HG03354 (cell line): ENCODE results near the gene TMEM184A.

Experiments
- ATAC-seq: cut with Tn5 transposase; IDR thresholded peaks from one replicate; pipeline ENCODE4 v1.9.1; 2021; ENCODE audit warnings: mild to moderate bottlenecking; ENCODE audit not compliant: unreplicated experiment, poor library complexity, severe bottlenecking

The TMEM184A gene

DNA sequence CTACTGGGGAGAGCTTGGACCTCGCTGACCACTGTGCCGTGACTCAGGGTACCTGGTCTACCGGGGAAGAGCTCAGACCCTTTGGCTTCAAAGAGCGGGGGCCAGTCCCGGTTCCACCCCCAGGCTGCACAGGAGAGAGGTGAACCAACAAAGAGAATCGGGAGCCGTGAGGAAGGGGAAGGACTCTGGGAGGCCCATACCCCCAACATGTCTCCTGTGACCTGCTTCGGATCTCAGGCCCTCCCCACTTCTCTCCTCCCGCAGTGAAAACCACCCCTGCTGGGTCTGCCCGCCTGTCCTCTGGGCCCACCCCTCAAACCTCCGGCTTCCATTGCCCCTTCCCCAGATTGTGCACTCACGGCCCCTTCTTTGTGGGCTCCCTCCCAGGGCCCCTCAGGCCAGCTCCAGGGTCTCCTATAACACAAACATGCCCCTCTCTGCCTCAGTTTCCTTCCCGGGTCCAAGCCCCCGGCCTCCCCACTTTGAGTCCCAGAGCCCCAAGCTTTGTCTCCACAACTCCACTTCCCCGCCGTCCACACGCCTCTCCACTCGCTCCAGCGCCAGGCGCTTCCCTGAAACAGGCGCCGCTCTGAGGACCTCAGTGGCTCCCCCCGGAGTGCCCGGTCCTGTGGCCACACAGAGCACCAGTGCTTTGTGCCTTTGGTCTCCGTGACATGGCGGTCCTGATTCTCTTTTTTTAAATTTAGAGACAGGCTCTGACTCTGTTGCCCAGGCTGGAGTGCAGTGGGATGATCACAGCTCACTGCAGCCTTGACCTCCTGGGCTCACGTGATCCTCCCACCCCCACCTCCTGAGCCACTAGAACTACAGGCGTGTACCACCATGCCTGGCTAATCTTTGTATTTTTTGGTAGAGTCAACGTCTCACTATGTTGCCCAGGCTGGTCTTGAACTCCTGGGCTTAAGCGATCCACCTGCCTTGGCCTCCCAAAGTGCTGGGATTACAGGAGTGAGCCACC, 44.3 kb downstream of the TMEM184A start:
- ATAC-seq = no peak

DNA sequence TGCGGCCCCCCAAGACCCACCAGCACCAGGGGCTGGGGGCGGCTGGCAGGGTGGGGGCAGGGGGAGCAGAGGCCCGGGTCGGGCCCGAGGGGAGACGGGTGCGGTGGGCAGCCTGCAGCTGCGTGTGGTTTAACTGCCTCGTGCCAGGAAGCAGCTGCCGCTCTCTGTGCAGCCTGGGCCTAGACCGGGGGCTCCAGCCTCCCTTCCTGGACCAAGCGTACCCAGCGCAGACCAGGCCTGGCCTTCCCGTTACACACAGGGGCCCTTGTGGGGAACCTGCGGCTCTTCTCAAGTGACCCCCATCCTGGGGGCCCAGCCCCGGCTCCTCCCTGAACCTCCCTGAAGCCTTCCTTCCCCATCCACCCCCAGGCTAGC, 45.2 kb downstream of the TMEM184A start:
- ATAC-seq = no peak

DNA sequence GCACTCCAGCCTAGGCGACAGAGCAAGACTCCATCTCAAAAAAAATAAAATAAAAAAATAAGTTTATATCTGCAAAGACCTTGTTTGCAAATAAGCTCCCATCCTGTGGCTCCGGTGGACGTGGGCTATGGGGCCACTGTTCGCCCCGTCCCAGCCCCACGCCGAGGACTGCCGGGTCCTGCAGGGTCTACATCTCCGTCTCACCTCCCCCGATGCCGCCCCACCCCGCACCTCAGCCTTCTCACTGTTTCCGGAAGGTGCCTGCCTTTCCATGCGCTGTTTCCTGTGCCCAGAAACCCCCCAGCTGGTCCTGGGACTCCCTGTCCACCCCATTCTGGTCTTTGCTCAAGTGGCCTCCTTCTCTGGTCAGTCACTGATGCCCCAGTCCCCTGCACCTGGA, 46.8 kb downstream of the TMEM184A start:
- ATAC-seq = no peak

DNA sequence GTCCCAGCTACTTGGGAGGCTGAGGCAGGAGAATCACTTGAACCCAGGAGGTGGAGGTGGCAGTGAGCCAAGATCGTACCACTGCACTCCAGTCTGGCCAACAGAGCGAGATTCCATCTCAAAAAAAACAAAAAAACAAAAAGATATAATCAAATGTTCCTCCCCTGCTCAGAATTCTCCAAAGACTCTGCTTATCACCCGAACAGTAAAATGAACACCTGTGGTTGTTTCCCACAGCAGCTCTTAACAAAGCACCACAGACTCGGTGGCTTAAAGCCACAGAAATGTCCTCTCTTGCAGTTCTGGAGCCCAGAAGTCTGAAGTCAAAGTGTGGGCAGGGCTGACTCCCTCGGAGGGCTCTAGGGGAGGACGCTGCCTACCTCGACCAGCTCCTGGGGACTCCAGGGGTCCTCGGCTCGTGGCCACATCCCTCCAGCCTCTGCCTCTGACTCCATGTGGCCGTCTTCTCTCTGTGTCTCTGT, 47.7 kb downstream of the TMEM184A start:
- ATAC-seq = no peak

DNA sequence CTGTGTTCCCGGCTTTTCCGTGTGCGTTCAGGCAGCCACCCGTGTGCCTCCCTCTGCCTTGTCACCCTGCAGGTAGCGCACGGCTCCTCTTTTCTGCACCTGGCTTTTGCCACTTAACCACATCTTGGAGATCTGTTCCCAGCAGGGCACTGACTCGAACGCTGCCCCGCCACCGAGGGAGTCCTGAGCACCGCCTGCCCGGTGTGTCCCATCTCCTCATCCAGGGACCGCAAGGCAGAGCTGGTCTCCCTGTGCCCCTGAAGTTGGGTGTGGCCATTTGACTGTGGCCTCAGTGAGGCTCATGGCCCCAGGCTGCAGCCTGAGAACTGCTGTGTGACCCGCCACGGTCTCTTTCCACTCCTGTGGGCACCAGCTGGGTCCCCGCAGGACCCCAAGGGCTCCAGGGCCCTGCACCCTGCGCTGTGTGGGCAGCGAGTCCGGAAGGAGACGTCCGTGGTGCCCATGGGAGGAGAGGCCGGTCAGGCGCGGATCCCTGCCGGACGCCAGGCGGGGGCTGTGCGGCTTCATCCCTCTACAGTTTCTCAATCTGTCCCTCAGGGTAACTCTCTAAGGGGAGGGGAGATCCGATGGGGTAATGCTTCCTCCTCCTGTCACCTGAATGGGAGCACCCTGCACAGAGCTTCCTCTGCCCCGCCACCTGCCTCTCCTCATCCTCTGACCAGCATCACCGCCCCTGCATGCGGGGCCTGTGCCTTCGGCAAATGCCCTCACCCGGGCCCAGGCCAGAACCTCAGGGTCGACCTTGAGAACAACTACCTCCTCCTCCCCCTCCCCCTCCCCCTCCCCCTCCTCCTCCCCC, 50.1 kb downstream of the TMEM184A start:
- no peak for ATAC-seq

DNA sequence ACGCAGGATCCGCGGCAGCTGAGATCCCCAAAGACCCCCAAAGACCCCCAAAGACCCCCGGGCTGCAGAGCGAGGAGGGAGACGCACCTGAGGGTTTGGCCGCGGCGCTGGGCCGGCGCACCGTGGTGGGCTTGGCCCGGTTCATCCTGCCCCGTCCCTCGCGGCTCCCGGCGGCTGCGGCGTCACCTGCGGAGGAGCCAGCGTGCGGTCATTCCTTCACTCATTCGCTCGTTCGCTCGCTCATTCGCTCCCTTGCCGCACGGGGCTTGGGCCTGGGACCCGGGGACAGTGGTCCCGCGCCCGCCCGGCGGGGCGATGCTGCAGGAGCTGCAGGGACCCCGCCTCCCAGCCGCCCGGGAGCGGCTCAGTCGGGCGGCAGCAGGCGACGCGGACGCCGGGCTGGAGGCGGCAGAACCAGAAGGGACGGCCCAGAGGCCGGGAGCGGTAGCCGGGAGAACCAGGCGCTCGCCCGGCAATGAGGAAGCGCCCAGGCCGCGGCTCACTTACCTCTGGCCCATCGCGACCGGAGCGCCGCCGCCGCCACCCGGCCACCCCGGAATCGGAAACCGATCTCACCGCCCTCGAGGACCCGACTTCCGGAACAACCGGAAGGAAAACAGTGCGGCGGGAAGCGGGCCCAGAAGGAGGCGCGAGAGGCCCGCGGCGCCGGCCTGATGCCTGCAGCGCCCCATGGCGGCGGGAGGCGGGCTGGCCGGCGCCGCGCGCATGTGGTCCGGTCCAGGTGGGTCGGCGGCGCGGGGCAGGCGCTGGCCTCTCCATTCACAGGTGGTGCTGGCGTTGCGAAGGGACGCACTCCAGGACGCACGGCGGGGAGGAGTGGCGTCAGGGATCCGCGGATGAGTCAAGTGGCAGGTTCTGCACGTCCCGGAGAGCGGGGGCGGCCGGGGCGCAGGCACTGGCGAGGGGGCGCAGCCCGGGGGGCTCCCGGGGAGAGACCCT, 51.9 kb downstream of the TMEM184A start, which contains the start of gene INTS1:
Gene INTS1 (minus strand): TSS at position 574 of the 960 bp plus-strand sequence. CDS start 429 bp downstream, at position 145.
- ATAC-seq = peak; percentile 86

DNA sequence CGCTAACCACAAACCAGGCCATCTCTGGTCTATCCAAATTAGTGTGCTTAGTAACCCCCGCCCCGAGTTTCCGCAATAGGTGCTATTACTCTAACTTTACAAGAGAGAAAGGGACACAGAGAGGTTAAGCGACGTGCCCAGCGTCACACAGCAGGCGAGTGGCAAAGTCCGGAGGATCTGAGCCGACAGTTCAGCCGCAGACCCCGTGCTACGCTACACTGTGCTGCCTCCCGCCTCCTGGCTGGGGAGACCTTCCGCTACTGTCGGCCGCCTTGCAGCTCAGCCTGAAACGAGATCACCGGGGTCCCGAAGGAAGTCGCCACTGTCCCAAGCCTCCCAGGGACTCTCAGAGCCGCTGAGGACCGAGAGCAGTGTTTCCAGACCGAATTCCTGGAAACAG, 52.6 kb downstream of the TMEM184A start:
- no peak for ATAC-seq

DNA sequence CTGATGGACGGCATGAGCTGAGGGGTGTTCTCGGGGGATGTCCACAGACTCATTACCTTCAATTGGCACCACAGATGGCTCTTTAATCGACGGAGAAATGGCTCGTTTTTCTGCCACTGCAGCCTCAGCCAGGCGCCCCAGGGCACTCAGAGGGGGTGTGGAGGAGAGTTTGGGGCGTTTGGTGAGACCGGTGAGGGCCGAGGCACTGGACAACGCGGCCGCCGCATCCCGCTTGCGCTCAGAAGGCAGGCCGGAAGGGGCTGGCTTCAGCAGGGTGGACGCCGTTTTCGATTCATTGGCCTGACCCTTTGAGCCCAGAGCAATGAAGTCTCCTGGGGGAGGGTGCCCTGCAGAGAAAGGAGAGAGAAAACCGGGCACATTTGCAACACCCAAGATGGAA, 53.2 kb downstream of the TMEM184A start:
- ATAC-seq = no peak

DNA sequence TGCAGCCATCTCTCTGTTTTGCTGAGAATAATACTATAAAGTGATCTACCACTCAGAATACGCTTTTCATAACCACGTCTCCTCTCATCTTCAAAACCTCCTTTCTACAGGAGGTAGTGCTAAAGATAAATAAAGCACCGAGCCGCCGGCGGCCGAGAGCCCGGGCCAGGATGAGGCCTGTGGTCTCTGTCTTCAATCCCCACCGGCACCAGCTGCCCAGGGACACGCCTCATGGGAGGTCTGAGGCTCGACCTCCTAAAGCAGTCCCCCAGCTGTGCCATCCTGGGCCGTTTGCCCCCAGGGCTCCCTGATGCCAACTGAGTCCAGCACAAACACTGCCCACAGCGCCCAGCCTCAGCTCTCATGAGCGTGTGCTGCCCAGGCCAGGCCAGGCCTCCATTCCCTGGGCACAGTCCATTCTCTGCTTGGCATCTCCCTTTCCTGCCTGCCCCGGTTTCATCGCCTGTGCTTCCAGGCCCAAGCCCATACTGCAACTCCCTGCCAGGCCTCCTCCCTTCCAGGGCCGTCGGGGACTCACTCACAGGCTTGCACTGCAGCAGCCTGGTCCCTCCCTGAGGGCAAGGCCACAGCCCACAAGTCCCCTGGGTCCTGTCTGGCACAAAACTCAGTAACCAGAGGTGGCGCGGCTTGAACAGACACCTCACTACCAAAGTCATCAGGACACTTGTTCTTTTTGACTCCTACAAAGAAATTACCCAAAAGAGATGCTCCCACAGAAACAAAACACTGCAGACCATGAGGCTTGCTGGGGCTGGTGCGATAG, 54.3 kb downstream of the TMEM184A start:
- no peak for ATAC-seq

DNA sequence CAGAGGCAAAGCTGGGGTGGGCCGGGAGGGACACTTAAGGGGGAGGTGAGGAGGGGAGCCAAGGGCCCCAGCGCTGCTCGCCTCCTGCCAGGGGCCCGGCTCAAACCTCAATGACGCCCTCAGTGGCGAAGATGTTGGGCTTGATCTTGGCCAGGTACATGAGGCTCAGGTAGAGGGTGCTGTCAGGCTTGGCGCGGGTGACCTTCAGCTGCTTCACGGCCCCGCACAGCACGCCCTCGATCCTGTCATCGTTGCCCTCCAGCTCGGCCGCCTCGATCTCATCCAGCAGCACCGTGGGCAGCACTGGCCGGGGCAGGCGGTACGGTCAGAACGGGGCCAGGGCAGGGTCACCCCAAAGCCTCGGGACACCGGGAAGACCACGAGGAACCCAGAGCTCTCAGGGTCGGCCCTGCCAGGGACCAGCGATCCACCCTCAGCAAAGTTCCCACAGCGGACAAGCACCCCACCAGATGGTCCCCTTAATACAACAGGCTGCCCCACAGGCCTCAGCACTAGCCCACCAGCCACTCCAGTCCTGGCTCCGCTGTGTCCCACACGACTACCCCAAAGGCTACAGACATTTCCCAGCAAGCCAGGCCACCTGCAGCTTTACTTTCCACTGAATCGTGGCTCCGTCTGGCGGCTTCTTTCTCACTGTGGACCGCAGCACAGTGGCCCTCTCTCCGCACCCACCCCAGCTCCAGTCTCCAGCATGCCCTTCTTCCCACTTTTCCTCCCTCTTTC, 55.8 kb downstream of the TMEM184A start:
- no peak for ATAC-seq

DNA sequence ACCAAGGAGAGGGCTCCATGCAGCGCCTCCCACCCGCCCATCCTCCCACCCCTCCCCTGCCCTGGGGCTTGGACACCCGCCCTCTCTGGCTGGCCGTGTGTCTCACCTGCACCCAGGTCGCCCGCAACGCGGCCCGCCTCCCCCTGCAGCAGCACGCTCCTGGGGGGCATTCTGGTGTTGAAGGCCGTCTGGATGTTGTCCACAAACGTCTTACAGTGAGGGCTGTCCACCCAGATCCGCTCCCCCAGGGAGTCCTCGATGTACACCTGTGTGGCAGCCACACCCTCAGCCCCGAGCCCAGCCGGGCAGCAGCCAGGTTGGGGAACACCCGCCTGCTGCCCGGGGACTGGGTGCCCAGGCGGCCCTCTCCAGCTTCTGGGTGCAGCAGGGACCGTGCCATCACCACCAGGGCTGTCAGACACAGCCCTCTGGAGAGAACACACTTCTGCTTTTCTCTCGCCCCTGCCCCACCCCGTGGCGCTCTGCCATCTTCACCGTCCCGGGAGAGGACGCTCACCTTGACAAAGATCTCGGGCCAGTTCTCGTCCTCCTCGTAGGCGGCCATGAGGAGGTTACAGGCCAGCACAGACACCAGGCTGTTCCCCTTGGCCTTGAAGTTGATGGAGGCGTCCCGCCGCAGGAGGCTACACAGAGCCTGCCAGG, 56.5 kb downstream of the TMEM184A start:
- no peak for ATAC-seq

DNA sequence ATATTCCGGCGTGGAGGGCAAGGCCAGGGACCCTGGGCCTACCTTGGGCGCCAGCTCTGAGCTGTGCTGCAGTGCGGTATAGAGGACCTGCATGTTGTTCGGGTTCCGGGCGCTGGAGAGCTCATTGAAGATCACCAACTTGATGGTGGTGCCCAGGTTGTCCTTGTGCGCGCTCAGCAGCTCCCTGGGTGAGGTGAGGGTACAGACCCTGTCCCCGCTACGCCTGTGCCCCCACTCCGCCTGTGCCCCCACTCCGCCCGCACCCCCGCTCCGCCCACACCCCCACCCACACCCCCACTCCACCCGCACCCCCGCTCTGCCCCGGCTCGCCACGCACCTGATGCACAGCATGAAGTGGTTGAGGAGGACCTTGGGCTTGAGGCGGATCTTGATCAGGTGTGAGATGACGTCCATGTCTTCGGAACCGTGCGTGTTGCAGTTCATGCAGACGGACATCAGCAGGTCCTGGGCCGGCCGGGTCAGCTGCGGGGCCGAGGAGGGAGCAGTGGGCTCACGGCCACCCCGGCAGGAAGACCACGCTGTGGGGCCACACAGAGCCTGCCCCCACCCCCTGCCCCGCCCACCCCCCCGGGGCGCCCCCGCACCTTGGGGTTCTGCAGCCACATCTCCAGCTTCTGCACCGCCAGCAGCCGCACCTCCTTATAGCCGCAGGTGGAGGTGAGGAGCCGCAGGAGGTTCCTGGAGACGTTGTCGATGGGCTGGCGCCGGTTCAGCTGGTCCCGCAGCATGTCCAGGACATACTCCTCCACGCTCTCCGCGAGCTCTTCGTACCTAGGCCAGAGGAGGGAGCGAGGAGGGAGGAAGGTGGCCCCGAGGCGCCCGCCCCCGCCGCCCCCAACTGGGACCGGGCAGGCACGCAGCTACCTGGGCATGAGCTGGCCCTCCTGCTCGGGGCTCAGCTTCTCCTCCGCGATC, 57.4 kb downstream of the TMEM184A start:
- no peak for ATAC-seq

DNA sequence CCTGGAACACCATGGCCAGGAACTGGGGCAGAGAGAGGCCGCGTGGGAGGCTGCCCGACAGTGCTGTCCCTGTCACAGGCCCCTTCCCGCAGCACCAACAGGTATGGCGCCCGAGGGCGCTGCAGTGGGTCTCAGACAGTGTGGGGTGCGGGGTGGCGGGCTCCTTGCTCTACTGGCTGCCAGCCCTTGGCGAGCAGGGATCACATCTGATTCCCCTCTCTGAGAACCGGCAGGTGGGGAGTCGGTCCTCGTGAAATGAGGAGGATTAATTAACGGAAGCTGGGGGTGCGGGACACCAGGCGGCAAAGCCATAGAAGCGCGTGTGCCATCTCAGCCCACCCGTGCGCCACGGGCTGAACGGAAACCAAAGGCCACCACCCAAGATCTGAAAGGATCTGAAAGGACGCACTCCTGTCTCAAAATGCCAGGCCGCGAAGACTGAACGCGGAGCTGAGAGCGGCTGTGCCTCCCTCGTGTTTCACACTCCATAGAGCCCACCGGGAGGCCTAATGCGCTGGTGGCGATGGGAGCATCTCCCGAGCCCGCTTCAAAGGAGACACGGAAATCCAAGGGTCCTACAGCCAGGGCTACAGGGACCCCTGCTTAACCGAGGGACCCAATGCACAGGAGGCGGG, 58.6 kb downstream of the TMEM184A start:
- no peak for ATAC-seq

DNA sequence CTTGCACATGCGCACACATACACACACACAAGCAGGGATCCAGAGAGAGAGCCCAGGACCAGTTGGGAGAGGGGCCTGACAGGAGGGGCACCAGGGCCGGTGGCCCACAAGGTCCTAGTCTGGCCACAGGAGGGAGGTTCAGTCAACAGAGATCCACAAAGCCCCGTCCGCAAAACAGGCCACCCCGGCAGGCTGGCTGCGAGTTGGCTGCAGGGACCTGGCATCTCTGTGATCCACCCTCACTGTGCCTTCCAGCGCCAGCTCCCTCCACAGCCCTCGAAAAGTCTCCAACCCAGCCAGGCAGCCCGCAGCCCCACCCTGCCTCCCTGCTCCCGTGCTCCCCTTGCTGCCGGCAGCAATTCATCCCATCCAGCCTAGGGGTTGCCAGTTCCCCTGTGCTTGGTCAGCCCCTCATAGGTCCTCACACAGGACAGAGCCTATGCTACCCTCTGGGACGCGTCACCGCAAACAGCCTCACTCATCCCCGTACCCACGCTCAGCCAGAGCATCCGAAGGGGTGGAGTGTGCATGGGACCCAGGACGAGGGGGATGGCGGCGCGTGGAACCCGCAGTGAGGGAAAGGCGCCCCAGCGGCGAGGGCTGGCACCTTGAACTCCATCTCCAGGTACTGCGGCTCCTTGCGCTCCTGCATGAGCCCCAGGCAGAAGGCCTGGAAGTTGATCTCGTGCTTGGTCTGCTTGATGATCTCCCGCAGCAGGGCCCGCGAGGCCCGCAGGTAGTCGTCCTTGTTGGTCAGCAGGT, 59.3 kb downstream of the TMEM184A start:
- no peak for ATAC-seq

DNA sequence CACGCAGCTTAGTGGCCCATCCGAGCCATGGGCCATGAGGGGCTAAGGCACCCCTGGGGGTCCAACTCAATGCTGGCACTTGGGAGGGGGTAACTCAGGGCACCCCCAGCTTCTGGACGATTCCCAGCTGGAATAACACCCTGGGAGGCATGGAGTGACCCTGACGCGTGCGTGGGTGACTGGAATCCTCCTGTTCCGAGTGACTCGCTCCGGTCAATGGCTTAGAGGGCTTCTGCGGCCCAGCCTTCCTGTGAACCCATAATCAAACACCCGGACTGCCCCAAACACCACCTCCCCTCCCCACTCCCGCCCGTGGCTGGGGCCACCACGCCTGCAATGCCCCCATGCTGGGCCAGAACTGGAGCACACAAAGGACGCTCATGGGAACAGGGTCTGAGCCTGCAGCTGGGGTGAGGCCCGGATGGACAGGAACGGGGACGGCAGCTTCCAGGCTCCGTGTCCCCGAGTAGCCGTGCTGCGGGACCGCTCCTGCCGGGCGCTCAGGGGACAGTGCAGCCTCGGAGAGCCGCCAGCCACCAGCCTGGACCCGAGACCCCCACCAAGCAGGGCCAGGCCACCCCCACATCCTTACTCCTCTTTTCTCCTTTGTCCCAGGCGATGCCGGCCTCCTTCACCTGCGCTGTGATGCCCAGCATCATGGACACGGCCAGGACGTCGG, 60.3 kb downstream of the TMEM184A start:
- no peak for ATAC-seq
